ENCODE measurements around the gene ST3GAL3. TPM values are rescaled to one million over a fixed set of nuclear protein-coding genes. Genes with fewer than 3 reads are reported as not detected.

Gene ST3GAL3
- total RNA-seq, 4 donors from 2014 or later = 30.2 to 41.4 (median 33.2) TPM

DNA sequence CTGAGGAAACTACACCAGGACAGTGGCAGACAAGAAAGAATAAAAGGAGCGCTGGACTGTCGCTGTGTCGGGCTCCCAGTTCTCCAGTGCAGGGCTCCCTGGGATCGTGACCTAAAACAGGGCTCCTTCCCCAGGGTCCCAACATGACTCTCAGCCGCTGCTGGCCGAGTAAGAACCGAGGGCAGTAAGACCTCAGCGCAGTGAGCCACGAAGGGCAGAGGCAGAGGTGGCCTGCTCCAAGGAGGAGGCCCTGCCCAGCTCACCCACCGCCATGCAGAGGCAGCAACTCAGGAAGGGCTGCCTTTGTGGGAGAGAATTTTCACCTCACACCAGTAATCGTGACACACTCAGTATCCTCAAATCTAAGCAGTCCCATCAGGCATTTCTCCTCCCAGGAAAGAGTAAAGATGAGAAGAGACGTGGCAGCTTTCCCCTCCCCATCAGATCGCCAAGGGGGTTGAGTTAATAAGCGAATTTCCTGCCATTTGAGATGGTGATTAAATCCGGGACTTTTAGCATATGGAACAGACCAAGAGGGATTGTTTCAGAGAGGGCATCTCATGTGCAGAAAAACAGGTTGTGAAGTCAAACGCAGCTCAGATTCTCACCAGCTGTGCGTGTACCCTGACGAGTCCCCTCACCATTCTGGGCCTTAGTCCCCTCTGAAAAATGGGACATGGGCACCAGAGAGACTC lies 206.5 kb downstream of the ST3GAL3 start:
- peaks cover 0 to 20% of the 10 kb centered on the region in 2 donors for H3K36me3 ChIP-seq
- H3K4me3 ChIP-seq = no peak overlapping the region
- 87 to 90% methylated on average over 2 to 12 of the region's 18 CpGs for WGBS, 2 donors (ENCODE audit: low coverage in 1 of 2)
- peaks cover 0 to 14% (median 6%) of the 10 kb centered on the region in 3 donors for H3K4me1 ChIP-seq
- no peaks in the 10 kb centered on the region for H3K9me3 ChIP-seq
- TF ChIP-seq EP300 (IDR thresholded peaks at IDR 0.05) = no peak
- TF ChIP-seq POLR2AphosphoS5 (IDR thresholded peaks at IDR 0.05) = no peak
- TF ChIP-seq, protein P1, sequence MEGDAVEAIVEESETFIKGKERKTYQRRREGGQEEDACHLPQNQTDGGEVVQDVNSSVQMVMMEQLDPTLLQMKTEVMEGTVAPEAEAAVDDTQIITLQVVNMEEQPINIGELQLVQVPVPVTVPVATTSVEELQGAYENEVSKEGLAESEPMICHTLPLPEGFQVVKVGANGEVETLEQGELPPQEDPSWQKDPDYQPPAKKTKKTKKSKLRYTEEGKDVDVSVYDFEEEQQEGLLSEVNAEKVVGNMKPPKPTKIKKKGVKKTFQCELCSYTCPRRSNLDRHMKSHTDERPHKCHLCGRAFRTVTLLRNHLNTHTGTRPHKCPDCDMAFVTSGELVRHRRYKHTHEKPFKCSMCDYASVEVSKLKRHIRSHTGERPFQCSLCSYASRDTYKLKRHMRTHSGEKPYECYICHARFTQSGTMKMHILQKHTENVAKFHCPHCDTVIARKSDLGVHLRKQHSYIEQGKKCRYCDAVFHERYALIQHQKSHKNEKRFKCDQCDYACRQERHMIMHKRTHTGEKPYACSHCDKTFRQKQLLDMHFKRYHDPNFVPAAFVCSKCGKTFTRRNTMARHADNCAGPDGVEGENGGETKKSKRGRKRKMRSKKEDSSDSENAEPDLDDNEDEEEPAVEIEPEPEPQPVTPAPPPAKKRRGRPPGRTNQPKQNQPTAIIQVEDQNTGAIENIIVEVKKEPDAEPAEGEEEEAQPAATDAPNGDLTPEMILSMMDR (IDR thresholded peaks at IDR 0.05) = no peak
- TF ChIP-seq POLR2A (IDR thresholded peaks at IDR 0.05) = no peak
- no peak for ATAC-seq
- H3K27ac ChIP-seq = peak overlapping the region in 3 of 4 donors; percentile 5 to 66 (median 45)
- H3K27me3 ChIP-seq = no peaks in the 10 kb centered on the region

DNA sequence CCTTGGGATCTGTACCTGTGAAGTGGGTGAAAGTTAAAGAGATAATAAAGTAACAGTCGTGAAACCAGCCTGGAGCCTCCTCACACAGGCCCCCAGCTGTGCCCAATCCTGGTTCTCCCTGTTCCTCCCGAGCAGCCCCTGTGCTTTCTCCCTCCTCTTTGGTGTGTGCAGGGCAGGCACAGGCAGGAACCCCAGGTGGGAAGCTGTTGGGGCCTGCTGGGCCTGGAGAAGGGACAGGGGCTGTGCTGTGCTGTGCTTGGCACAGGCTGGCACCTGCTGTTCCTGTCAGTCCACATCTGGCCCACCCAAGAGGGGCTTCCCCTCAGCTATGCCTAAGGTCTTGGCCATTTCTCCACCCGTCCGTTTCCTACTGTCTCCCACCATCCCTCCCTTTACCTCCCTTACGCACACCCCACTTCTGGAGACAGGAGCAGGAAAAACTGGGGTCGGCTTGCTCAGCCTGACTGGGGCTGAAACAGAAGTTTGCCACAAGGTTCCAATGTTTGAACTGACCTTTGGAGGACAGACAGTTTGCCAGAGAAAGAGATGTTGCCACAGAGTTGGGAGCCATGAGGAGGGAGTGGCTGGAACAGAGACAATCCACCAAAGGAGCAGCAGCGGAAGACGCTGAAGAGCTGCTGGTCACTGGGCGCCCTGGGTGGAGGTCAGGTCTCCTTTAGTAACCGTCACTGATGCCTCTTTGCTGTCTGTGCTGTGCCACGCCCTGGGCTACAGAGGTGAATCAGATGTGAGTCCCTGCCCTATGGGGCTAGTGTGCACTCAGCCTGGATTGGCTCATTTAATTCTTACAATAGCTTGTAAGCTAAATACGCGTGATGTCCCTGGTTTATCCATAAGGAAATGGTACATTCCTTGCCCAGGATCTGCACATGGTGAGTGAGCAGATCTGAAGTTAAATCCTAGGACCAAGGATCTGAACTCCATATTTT lies 207.5 kb downstream of the ST3GAL3 start:
- 87 to 93% methylated on average over 4 to 9 of the region's 13 CpGs for WGBS, 2 donors (ENCODE audit: low coverage in 1 of 2)
- ATAC-seq = no peak
- H3K4me3 ChIP-seq = no peak overlapping the region
- no peak for TF ChIP-seq POLR2AphosphoS5 (IDR thresholded peaks at IDR 0.05)
- TF ChIP-seq, protein P1 (IDR thresholded peaks at IDR 0.05) = no peak
- no peak for TF ChIP-seq POLR2A (IDR thresholded peaks at IDR 0.05)
- no peak for TF ChIP-seq EP300 (IDR thresholded peaks at IDR 0.05)
- H3K4me1 ChIP-seq = peaks cover 0 to 14% (median 6%) of the 10 kb centered on the region in 3 donors
- H3K27ac ChIP-seq = no peak overlapping the region
- peaks cover 0 to 17% of the 10 kb centered on the region in 2 donors for H3K36me3 ChIP-seq
- H3K27me3 ChIP-seq = no peaks in the 10 kb centered on the region
- no peaks in the 10 kb centered on the region for H3K9me3 ChIP-seq

DNA sequence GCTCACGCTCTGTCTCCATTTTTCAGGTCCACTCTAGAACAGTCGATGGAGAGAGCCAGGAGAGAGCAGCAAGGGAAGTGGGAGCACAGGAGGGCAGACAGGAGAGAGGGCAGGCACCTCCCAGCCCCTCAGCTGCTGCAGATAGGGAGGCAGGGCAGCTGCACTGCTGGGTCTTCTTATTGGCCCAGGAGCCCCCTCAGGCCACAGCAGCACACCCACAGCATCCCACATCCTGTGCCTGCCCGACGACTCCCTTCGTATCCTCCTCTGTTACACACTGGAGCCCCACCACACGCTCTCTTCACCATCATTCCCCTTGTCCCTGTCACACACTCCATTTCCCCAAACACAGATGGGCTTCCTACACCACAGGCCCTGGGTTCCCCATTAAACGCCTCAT lies 212.6 kb downstream of the ST3GAL3 start:
- H3K27ac ChIP-seq = no peak overlapping the region
- WGBS, 2 donors (ENCODE audit: low coverage in 1 of 2) = 80 to 87% methylated on average over 3 to 6 of the region's 7 CpGs
- H3K9me3 ChIP-seq = no peaks in the 10 kb centered on the region
- H3K27me3 ChIP-seq = no peaks in the 10 kb centered on the region
- no peak overlapping the region for H3K4me3 ChIP-seq
- no peak for ATAC-seq
- H3K36me3 ChIP-seq = peaks cover 0 to 41% of the 10 kb centered on the region in 2 donors
- no peak for TF ChIP-seq POLR2AphosphoS5 (IDR thresholded peaks at IDR 0.05)
- TF ChIP-seq, protein P1 (IDR thresholded peaks at IDR 0.05) = no peak
- no peak for TF ChIP-seq POLR2A (IDR thresholded peaks at IDR 0.05)
- no peak for TF ChIP-seq EP300 (IDR thresholded peaks at IDR 0.05)
- H3K4me1 ChIP-seq = no peaks in the 10 kb centered on the region

DNA sequence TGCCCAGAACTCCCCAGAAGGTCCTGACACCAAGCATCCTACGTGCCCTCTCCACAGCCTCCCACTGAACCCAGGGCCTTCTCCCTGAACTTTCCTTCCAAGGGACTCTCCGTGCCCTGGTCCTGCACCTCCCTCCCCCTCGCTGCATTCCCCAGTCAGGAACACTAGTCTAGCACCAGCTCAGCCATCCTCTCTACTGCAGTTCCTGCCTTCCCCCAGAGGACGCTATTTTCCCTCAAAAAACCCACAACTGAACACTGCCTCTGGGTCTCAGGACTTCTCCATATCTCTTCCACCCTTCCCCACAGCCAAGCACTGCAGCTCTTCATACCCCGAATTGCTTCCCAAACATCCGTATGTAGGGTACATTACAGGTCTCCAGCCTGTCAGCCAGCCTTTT lies 213.7 kb downstream of the ST3GAL3 start:
- no peak for TF ChIP-seq POLR2A (IDR thresholded peaks at IDR 0.05)
- TF ChIP-seq POLR2AphosphoS5 (IDR thresholded peaks at IDR 0.05) = no peak
- TF ChIP-seq, protein P1 (IDR thresholded peaks at IDR 0.05) = no peak
- no peak for TF ChIP-seq EP300 (IDR thresholded peaks at IDR 0.05)
- no peak for ATAC-seq
- H3K27me3 ChIP-seq = no peaks in the 10 kb centered on the region
- H3K4me1 ChIP-seq = no peaks in the 10 kb centered on the region
- H3K36me3 ChIP-seq = peaks cover 0 to 51% of the 10 kb centered on the region in 2 donors
- no peak overlapping the region for H3K4me3 ChIP-seq
- no peak overlapping the region for H3K27ac ChIP-seq
- H3K9me3 ChIP-seq = no peaks in the 10 kb centered on the region
- WGBS, 2 donors (ENCODE audit: low coverage in 1 of 2) = 90 to 98% methylated on average over 5 to 6 of the region's 6 CpGs
